ENCODE measurements around the gene TBC1D22B. TPM values are rescaled to one million over a fixed set of nuclear protein-coding genes. Genes with fewer than 3 reads are reported as not detected.
"Not testable (repeated sequence)": the region's sequence is repeated elsewhere in the genome, so short reads cannot be mapped to it uniquely, and the experiment has no call there.

TBC1D22B gene
- total RNA-seq, 4 donors from 2014 or later: 7.3 to 10.2 (median 8.6) TPM

- H3K27me3 ChIP-seq: no peaks in the 10 kb centered on the region
- H3K4me1 ChIP-seq: peaks cover 0 to 18% (median 12%) of the 10 kb centered on the region in 4 donors
- H3K27ac ChIP-seq (replicated peaks in 1 of 4): no peak overlapping the region
- no peak overlapping the region for H3K4me3 ChIP-seq
- WGBS: 71% methylated on average over 4 of the region's 4 CpGs
- intact Hi-C loops (cut with DNase I): loop anchor here (5.0 kb wide), 1 partner anchor 368 kb away; no protein-coding TSS in a partner anchor
- no peak for DNase-seq (ENCODE audit: extremely low spot score)
- peaks cover 9 to 41% (median 38%) of the 10 kb centered on the region in 4 donors for H3K36me3 ChIP-seq
- TF ChIP-seq POLR2AphosphoS5 (IDR thresholded peaks at IDR 0.05): no peak
- TF ChIP-seq, protein P1, sequence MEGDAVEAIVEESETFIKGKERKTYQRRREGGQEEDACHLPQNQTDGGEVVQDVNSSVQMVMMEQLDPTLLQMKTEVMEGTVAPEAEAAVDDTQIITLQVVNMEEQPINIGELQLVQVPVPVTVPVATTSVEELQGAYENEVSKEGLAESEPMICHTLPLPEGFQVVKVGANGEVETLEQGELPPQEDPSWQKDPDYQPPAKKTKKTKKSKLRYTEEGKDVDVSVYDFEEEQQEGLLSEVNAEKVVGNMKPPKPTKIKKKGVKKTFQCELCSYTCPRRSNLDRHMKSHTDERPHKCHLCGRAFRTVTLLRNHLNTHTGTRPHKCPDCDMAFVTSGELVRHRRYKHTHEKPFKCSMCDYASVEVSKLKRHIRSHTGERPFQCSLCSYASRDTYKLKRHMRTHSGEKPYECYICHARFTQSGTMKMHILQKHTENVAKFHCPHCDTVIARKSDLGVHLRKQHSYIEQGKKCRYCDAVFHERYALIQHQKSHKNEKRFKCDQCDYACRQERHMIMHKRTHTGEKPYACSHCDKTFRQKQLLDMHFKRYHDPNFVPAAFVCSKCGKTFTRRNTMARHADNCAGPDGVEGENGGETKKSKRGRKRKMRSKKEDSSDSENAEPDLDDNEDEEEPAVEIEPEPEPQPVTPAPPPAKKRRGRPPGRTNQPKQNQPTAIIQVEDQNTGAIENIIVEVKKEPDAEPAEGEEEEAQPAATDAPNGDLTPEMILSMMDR (IDR thresholded peaks at IDR 0.05): no peak
- TF ChIP-seq EP300 (IDR thresholded peaks at IDR 0.05): no peak
- no peak for TF ChIP-seq POLR2A (IDR thresholded peaks at IDR 0.05; ENCODE audit: low read depth)
- H3K9me3 ChIP-seq: no peaks in the 10 kb centered on the region
Measured at GRCh38 chr6:37324131-37325033, 66.8 kb downstream of the TBC1D22B start.

DNA sequence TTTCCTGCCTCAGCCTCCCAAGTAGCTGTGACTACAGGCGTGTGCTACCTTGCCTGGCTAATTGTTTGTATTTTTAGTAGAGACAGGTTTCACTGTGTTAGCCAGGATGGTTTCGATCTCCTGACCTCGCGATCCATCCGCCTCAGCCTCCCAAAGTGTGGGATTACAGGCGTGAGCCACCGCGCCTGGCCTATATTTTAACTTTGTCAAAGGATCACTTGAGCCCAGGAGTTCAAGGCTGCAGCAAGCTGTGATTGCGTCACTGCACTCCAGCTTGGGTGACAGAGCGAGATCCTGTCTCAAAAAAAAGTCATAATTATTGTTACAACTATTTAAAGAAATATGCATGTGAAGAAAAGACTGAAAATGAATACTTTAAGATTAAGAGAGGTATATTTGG is 72.8 kb downstream of the TBC1D22B start:
- H3K36me3 ChIP-seq: peaks cover 10 to 43% (median 30%) of the 10 kb centered on the region in 4 donors
- H3K27me3 ChIP-seq; H3K4me3 ChIP-seq; H3K9me3 ChIP-seq; DNase-seq (ENCODE audit: extremely low spot score); intact Hi-C loops (cut with DNase I); H3K27ac ChIP-seq (replicated peaks in 1 of 4): not testable (repeated sequence)
- 94% methylated on average over 10 of the region's 10 CpGs for WGBS
- peaks cover 0 to 13% (median 3%) of the 10 kb centered on the region in 4 donors for H3K4me1 ChIP-seq

GRCh38 chr6:37331047-37331446 is 73.5 kb downstream of the TBC1D22B start:
- no peaks in the 10 kb centered on the region for H3K27me3 ChIP-seq
- H3K27ac ChIP-seq (replicated peaks in 1 of 4): no peak overlapping the region
- TF ChIP-seq EP300 (IDR thresholded peaks at IDR 0.05) (no peak), POLR2AphosphoS5 (IDR thresholded peaks at IDR 0.05) (no peak), POLR2A (IDR thresholded peaks at IDR 0.05; ENCODE audit: low read depth) (no peak)
- TF ChIP-seq, protein P1 (IDR thresholded peaks at IDR 0.05): no peak
- intact Hi-C loops (cut with DNase I): no loop called here
- peaks cover 0 to 13% (median 0%) of the 10 kb centered on the region in 4 donors for H3K4me1 ChIP-seq
- 91% methylated on average over 12 of the region's 13 CpGs for WGBS
- no peak for DNase-seq (ENCODE audit: extremely low spot score)
- H3K9me3 ChIP-seq: no peaks in the 10 kb centered on the region
- no peak overlapping the region for H3K4me3 ChIP-seq
- peaks cover 10 to 43% (median 30%) of the 10 kb centered on the region in 4 donors for H3K36me3 ChIP-seq

DNA sequence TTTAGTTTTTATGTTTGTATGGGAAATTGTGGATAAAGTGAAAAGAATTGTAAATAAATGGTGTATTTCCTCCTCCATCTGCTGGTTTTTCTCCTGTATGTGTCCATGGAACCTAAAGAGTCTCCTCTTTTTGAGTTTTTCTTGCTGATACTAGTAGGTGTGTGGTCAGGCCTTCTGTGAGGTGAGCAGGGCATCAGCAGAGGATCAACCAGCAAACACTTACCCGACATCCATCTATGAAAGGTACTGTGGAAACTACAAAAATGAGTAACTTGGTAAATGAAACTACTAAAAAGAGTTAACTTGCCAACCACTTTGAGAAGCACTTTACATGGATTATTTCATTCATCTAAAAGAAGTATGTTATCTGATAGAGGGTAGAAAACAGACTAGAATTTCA is 75.3 kb downstream of the TBC1D22B start:
- Histone ChIP-seq H3K27me3 (no peaks in the 10 kb centered on the region), H3K36me3 (peaks cover 10 to 43% (median 30%) of the 10 kb centered on the region in 4 donors), H3K4me3 (no peak overlapping the region), H3K4me1 (peaks cover 0 to 13% (median 0%) of the 10 kb centered on the region in 4 donors), H3K27ac (replicated peaks in 1 of 4) (no peak overlapping the region), H3K9me3 (no peaks in the 10 kb centered on the region)
- WGBS: 100% methylated on average over 1 of the region's 1 CpG
- intact Hi-C loops (cut with DNase I): no loop called here
- TF ChIP-seq, protein P1 (IDR thresholded peaks at IDR 0.05): no peak
- TF ChIP-seq EP300 (IDR thresholded peaks at IDR 0.05) (no peak), POLR2A (IDR thresholded peaks at IDR 0.05; ENCODE audit: low read depth) (no peak), POLR2AphosphoS5 (IDR thresholded peaks at IDR 0.05) (no peak)
- no peak for DNase-seq (ENCODE audit: extremely low spot score)

GRCh38 chr6:37334047-37334446 is 76.5 kb downstream of the TBC1D22B start:
- H3K27ac ChIP-seq (replicated peaks in 1 of 4): no peak overlapping the region
- peaks cover 10 to 38% (median 29%) of the 10 kb centered on the region in 4 donors for H3K36me3 ChIP-seq
- no peak overlapping the region for H3K4me3 ChIP-seq
- no peak for DNase-seq (ENCODE audit: extremely low spot score)
- H3K9me3 ChIP-seq: no peaks in the 10 kb centered on the region
- no peak for TF ChIP-seq POLR2A (IDR thresholded peaks at IDR 0.05; ENCODE audit: low read depth)
- no peak for TF ChIP-seq EP300 (IDR thresholded peaks at IDR 0.05)
- TF ChIP-seq, protein P1 (IDR thresholded peaks at IDR 0.05): no peak
- TF ChIP-seq POLR2AphosphoS5 (IDR thresholded peaks at IDR 0.05): no peak
- intact Hi-C loops (cut with DNase I): no loop called here
- H3K4me1 ChIP-seq: peaks cover 0 to 13% (median 0%) of the 10 kb centered on the region in 4 donors
- no peaks in the 10 kb centered on the region for H3K27me3 ChIP-seq

DNA sequence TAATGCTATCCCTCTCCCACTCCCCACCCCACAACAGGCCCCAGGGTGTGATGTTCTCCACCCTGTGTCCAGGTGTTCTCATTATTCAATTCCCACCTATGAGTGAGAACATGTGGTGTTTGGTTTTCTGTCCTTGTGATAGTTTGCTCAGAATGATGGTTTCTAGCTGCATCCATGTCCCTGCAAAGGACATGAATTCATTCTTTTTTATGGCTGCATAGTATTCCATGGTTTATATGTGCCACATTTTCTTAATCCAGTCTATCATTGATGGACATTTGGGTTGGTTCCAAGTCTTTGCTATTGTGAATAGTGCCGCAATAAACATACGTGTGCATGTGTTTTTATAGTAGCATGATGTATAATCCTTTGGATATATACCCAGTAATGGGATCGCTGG is 80.7 kb downstream of the TBC1D22B start:
- H3K27ac ChIP-seq (replicated peaks in 1 of 4); H3K27me3 ChIP-seq; H3K9me3 ChIP-seq; DNase-seq (ENCODE audit: extremely low spot score); intact Hi-C loops (cut with DNase I); H3K4me3 ChIP-seq; H3K36me3 ChIP-seq: not testable (repeated sequence)
- 89% methylated on average over 3 of the region's 3 CpGs for WGBS
- H3K4me1 ChIP-seq: peaks cover 0 to 13% (median 0%) of the 10 kb centered on the region in 4 donors
